ENCODE measurements around the gene BRCA1.

BRCA1 gene

DNA sequence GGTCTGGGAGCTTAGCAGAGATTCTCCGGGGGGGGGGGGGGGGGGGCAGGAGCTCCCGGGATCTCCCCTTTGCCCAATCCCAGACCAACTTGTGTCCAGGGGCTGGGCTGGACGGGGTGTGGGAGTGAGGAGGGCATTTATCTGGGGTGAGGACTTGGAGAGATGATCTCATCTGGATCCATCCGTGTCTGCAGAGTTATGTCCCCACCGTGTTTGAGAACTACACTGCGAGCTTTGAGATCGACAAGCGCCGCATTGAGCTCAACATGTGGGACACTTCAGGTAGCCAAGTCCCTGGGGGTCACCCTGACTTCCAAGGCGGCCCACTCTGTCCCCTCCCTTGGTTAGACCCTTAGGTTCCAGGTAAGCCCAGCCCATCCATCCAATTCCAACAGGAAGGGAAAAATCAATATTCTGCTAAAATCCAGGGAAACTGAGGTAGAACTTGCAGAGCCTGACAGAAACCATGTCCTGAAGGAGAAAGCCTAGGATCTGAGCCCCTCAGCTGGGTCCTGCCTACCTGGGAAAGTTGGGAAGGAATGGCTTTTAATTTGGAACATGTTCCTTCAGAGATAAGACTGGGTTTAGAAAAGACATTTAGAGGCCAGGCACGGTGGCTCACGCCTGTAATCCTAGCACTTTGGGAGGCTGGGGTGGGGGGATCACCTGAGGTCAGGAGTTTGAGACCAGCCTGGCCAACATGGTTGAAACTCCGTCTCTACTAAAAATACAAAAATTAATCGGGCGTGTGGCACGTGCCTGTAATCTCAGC, 99.2 kb downstream of the BRCA1 start:
- no peak for TF ChIP-seq CTCF (IDR thresholded peaks at IDR 0.05)

GRCh38 chr17:43025290-43025657, 99.9 kb downstream of the BRCA1 start:
- no peak for TF ChIP-seq CTCF (IDR thresholded peaks at IDR 0.05)

GRCh38 chr17:43024407-43025289, 100.5 kb downstream of the BRCA1 start, which contains the start of gene RND2:
RND2 (plus strand) TSS chr17:43025231; CDS start chr17:43025348, 117 bp downstream.
- no peak for TF ChIP-seq CTCF (IDR thresholded peaks at IDR 0.05)

DNA sequence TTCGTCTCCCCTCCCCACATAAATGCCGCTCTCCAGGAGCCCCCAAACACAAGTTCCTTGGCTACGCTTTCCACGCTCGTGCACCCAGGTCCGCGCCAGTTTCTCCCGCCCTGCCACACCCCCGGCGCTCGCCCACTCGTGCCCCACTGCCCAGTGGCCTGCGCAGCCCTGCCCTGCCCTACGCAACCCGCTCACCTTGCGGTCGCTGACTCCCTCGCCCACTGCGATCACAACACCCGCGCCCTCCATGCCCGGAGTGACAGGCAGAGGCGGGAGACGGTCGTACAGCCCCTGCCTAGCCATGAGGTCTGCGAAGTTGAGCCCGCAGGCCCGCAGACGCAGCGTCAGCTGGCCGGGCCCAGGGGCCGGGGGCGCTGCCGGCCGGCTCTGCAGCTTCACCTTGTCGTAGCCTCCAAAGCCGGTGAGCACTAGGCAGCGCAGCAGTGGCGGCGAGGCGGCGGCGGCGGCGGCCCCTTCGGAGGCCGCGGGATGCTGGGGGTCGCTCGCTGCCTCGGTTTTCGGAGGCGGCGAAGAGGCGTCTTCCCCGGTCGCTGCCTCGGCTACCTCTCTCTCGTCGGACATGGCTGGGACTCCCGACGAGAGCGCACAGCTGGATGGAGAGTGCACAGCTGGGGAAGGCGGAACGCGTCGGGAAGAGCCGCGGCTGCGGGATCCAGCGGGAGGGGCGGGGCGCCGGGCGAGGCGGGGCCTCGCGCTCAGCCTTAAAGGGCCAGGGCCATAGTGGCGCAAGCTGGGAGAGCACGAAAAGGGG, 103.2 kb downstream of the BRCA1 start, which contains the start of gene VAT1:
TSS of gene VAT1 (minus strand) at position 645 of the 772 bp plus-strand sequence. CDS start at position 582, 63 bp downstream.
- TF ChIP-seq CTCF (IDR thresholded peaks at IDR 0.05) = no peak

GRCh38 chr17:43020789-43021740, 104.1 kb downstream of the BRCA1 start:
- TF ChIP-seq CTCF (IDR thresholded peaks at IDR 0.05) = no peak

- no peak for TF ChIP-seq CTCF (IDR thresholded peaks at IDR 0.05)
Observed at GRCh38 chr17:43020030-43020621, 105.0 kb downstream of the BRCA1 start.

Measured in LNCAP (cell line).